ENCODE data around the gene GLIS1.
"Not testable (repeated sequence)": the region's sequence is repeated elsewhere in the genome, so short reads cannot be mapped to it uniquely, and the experiment has no call there.

Gene GLIS1

DNA sequence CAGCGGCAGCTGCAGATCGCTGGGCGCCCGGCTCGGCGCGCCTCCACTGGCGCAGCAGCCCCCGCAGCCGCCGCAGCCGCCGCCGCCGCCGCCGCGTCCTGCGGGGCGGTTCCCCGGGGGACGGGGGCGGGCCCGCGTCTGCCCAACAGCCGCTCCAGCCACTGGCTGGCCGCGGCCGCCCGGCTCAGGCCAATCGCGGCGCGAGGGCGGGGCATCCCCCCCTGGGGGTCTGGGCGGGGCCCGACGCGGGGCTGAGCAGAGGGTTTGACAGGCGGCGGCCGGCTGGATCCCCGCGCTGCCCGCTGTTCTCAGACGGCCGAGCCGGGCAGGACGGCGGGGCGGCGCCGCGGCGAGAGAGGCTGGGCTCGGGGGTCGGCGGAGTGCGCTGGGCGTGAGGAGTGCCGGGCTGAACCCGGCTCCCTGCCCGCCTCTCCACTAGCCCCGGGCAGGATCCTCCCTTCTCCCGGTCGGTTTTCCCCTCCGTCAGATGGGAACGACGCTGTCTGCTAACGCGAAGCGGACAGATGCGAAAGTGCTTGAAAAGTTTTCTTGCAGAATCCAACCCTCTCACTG is at the start of gene GLIS1:
GLIS1 (minus strand) TSS at position 56 of the 573 bp plus-strand sequence. CDS start 1,100 bp downstream, outside the sequence.
- peak; percentile 59 for DNase-seq

DNA sequence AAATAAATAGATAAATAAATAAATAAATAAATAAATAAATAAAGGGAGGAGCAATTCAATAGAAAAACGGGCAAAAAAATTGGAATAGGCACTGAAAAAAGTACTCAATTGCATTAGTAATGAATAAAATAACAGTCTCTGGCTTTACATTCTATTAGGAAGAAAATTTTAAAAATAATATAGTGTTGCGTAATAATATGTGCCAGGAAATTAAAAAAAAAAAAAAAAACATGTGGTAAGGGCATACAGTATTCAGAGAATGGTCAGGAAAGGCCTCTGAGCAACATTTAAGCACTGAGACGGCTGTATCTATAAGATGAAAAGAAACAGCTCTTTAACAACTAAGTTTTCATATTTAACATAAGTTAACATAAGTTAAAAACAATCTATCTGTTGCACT is 48.7 kb upstream of the GLIS1 start:
- DNase-seq = no peak

DNA sequence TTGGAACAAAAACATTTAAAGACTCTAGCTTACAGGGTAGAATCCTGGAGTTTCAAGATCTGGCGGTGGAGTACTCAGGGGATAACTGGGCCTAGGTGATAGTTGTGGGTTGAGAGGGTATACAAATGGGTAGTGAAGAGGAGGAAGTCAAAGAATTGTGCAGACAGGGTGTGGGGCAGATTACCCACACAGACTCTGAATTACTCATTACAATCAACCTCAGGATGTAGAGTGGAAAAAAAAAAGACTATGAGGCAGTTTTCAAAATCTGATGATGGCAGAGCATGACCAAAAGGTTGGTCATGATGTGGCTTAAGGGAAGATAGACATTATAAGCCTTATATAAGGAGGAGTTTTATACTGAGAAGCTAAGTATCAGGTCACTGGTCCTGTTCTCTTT is 44.1 kb upstream of the GLIS1 start:
- no peak for DNase-seq

DNA sequence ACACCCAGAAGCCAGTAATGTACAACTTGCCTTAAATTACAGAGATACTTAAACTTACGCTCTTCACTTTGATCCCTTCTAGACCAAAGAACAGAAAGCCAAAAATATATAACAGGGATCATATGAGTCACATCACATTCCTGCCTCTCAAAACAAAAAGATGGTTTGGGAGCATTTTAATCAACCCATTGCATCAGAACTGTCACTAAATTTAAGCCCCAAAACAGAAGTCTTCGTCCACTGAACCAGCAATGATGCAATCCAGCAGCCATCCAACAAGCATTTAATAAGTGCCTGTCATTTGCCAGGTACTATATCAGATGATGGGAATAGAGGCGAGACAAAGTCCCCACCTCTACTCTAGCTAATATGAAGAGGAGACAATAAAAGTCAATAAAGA is 42.7 kb upstream of the GLIS1 start:
- no peak for DNase-seq

DNA sequence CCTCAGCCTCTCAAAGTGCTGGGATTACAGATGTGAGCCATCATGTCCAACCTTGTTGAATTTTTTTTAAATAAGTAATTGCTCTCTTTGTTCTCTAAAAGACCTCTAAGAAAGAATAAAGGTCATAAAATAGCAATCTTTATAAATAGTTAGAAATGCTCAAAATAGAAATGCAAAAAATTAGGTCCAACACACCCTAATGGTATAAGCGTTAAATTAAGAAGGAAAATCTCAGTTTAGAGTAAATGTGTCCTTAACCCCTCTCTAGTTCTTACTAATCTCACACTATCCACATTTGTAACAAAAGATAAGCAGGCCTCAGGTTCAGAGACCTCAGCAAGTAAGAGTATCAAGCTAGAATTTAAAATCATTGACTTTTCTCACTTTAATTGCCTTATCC is 38.3 kb upstream of the GLIS1 start:
- DNase-seq = no peak

DNA sequence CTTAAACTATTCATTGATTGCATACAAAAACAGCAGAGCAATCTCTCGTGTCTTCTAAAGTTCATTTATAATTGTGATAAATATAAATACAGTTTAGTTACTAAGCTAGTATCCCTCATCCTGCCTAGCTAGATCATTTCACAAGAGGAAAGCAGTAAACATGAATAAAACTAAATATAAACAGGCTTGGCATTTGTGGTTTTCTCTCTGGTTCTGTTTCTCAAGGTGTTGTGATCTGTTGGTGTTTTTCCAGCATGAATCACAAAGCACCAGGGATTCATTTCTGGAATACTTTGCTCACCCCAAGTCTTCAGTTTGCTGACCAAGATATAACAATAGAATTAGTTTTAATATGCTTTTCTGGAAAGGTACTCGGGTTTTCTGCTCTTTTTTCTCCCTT is 32.7 kb upstream of the GLIS1 start:
- no peak for DNase-seq

DNA sequence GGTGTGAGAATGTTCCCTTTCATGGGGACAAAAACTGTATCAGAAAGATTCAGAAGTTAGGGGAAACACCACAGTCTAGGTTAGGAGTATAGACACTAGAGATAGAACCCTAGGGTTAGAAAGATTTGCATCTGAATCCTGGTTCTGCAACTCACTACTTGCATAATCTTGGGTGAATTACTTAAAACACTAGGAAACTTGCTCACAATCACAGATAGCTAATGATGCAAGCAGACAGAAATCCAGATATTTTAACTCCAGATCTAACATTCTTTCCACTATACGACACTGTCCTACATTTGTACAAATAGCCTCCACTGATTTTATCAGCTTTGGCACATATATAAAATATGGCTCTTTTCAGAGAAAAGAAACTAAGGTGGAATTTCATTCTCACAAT is 30.8 kb upstream of the GLIS1 start:
- no peak for DNase-seq

DNA sequence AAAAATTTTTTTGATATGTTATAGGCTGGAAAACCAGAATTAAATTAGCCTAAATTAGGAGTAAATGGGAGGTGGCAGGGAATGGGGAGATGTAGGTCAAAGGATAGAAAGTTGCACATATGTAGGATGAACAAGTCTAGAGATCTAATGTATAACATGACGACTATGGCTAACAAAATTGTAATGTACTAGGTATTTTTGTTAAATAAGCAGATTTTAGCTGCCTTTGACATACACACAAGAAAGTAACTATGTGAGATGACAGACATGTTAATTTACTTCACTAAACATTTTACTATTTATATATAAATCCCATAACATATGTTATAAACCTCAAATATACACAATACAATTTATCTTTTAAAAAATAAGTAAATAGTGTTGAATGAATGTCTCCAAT is 30.2 kb upstream of the GLIS1 start:
- no peak for DNase-seq

DNA sequence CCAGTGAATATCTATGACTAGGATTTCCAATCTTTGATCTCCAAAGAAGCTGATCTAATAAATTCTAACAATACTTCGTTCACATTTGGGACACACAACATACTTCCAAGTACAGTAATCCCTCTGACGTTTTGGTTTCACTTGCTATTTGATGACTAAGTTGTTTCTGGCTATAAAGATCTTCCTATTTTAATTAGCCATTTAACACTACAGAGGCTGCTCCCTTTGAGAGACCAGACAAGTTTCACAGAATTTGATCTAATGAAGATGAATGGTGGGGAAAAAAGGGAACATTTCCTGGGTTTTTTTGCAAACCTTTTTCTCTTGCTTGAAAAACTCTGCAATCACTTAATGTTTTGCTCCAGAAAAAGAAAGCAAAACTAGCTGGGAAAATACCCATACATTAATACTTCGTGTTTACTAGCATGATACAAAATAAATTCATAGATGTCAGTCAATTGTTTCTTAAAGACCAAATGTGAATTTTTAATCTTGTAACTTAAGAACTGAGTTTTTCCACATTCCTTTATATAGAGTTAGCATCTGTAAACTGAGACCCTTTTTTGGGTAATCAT is 28.0 kb upstream of the GLIS1 start:
- no peak for DNase-seq

DNA sequence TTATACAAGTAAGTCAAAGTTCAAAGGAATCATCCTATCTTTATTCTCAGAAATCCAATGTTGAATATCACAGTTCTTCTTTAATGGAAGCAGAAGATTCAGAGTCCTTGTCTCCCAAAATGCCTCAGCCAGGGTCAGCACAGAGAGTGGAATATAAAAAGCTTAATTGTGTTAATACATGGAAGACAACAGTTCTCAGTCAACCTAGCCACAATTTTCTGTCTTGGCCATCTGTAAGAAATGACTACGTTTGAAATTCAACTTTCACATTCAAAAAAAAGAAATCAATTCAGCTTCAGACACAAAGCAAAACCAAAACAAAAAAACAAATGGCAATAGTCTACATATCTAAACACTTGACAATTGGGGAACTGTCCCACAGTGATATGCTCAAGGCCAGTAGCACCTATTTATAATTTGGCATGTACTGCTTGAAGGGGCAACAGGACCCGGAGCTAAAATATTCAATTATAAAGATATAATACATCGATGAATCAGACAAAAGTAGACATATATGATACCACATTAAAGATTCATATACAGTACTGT is 27.3 kb upstream of the GLIS1 start:
- DNase-seq = no peak

DNA sequence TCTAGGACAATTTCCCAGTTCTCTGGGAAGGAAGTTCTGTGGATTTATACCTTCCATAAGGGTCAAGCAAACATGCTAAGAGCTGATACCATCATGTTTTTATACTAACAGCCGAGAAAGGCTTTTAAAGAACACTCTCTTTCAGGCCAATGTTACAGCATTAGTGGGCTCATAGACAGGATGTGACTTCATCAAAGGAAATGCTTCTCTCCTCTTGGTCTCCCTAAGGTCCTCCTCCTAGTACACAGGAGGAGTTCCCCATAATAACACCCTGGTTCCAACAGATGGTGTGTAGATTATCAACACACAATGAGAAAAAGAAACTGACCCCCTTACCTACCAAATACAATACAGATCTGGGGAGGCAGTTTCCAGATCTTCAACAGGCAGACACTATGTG is 26.7 kb upstream of the GLIS1 start:
- DNase-seq = no peak

DNA sequence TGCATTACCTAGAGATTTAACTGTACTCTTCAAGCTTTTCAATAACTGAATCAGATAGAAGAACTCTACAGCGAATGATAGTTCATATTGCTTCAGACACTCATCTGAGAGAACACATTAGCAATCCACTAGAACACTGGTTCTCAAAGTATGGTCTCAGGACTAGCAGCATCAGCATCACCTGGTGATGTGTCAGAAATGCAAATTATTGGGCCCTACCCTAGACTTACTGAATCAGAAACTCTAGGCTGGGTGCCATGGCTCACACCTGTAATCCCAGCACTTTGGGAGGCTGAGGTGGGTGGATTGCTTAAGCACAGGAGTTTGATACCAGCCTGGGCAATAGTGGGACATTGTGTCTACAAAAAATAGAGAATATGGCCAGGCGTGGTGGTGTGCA is 24.9 kb upstream of the GLIS1 start:
- no peak for DNase-seq

DNA sequence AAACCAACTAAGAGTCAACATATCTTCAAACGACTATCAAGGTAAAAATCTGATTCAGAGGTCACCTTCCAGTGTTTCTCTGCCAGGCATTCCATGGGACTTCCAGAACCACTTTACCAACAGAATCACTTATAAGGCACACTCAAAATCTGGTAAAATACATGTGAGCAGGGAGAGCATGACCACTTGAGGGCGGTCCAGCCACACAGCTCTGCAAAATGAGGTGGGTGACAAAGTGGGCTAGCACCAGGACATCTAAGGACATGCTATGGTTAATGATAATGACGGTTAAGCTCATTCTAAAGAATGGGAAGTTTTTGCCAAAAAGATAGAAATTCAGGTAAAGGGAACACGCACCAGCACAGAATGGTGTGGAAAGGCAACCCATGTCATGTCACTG is 24.5 kb upstream of the GLIS1 start:
- DNase-seq = no peak

DNA sequence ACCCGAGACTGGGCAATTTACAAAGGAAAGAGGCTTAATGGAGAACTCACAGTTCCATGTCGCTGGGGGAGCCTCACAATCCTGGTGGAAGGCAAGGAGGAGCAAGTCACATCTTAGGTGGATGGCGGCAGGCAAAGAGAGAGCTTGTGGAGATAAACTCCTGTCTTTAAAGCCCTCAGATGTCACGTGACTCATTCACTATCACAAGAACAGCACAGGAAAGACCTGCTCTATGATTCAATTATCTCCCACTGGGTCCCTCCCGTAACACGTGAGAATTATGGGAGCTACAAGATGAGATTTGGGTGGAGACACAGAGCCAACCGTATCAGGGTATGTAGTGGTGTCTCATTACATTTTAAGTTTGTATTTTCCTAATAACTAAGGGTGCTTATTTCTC is 21.5 kb upstream of the GLIS1 start:
- DNase-seq = not testable (repeated sequence)

DNA sequence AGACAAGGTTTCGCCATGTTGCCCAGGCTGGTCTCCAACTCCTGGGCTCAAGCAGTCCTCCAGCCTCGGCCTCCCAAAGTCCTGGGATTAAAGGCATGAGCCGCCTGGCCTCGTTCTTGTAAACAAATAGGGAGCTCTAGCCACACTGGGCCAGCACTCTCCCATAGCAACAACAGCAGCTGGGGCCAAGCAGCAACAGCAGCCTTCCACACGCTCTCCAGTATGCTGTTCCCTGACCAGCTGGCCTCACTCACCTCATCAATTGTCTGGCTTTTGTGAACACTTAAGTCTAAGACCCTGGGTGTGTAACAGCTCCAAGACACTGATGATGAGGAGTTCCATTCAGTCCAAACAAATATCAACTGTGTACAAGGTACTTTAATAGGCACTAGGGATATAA is 16.9 kb upstream of the GLIS1 start:
- no peak for DNase-seq

DNA sequence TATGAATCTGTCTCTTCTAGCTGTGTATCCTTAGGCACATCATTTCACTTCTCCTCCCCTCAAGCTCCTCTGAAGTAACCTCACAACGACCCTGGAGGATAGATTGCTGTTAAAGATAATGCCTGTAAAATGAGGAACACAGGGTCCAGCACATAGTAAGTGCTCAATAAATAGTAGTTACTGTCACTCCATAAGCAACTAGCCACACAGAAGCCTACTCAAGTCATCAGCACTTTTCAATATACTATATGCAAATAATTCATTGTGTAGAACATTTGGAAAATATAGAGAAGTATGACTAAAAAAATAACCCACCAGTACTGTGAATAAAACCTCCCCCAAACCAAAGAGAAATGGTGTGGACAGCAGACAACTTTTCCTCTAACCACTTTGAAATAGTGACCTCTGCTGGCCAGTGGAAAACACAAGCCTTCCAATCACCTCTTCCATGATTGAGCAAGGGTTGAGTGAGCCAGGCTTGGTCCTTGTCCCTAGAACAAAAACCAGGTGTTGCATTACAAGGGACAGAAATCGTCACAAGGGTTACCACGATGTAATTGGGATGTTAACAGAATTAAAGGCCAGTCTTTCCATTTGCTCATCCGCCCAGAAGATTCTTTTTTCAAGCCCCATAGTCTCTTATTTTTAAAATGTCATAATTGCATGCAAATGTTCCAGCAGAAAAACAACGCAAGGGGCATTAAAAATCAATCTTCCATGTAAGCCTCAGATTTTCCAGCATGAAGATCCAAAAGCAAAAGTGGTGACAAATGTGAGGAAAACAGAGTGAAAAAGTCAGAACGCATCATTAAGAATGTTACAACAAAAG is 15.7 kb upstream of the GLIS1 start:
- DNase-seq = peak; percentile 9

DNA sequence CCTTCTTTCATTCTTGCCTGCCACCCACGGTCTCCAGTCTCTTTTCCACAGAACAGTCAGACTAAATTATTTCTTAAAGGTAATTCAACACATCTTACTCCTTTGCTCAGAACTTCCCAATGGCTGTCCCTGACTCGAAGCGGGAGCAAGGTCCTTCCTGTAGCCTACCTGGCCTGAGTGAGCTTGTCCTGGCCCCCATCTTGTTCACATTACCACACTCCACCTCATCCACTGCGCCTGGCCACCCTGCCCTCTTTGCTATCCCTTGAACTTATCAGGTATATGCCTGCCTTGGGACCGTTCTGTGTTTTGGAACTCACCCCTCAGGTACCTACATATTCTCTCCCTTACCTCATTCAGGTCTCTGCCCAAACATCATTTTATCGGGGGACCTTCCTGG is 13.3 kb upstream of the GLIS1 start:
- no peak for DNase-seq

DNA sequence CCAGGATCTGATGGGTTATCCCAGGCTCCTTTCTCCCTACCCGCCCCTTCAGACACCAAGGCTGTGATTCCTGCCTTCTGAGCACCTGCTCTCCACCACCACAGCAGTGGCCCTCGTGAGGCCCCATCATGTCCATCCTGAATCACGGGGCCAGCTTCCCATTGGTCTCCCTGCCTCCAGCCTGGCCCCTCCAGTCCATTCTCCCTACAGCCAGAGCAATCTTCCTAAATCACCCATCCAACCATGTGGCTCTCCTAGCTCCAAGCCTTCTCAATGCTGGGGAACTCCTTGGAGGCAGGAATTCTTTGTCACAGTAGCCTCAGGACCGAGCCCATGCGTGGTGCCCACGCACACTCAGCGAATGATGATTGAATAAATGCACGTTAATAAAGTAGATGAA is 8.9 kb upstream of the GLIS1 start:
- no peak for DNase-seq

DNA sequence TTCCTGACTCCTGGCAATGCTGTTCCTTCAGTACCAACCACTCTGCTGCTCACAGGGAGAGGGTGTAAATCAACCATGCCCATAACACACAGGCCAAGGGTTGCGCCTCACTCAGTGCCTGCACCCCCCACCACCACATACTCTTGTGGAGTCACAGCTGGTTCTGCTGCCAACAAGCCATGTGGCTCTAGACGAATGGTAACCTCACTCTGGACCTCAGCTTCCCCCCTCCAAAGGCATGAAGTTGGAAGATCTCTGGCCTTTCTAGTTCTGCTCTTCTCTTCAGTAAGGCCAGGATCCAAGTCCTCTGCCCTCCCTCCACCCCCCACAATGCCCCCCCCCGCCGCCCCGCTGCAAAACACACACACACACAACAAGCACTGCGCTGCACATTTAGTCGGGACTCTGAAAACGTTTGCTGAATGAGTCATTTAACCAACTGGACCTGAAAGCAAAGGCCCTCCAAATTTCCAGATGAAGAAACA is 1.7 kb upstream of the GLIS1 start:
- no peak for DNase-seq

DNA sequence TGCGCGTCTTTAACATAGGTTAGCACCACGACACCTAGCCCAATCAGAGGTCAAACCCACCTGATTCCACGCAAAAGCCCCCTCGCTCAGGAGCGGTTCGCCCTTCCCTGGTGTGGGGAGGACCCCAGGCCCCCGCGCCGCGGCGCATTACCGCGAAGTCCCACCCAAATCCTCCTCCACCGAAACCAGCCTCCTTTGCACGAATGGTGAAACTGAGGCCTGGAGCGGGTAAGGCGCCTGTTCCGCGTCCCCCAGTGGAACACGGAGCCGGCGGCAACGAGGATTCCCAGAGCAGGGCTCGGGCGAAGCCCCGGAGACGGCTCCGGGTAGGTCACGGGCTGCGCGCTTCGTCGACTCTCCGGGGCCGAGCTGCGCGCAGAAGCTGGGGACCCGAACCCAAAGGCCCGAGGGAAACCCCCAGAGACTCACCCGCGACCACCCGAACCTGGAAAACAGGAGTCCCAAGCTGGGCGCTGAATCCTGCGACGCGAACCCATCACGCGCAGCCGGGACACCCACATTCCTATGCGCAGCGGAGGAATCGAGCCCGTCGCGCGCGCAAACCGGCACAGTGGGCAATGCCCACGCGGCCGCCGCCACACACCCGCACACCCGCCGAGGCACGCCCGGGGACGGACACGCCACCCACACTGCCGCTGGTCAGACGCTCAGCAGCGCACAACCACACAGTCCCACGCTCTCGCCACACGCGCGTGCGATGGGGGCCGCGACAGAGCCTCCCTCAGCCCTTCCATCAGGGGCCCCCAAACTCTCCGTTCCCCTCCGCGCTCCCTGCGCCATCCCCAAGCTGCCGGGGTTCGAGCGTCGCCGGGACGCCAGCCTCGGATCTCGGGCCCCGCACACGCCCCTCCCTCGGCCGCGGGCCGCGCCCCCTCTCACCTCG is 507 bp downstream of the GLIS1 start:
- DNase-seq = no peak

DNA sequence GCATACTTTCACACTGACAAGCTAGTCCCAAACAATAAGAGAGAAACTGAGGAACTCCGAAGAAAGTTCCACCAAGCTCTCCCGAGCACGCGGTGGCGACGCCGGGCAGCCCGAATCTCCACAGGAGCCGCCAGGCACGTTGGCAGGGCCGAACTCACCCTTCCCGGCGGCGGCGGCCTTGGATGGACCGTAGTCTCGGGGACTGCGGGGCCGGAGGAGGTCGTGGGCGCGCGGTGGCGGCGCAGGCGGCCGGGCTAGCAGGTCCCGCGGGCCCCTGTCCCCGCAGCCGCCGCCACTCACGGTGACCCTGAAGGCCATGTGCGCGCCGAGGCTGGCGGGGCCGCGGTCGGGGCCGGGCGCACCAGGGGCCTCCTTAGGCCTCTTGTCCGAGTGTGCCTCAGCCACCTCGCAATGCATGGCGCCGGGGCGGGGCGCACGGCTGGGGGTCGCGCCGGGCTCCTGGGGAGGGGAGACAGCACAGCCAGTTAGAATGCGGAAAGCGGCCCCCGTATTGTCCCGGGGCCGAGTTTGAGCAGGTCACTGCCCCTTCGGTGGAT is 1.2 kb downstream of the GLIS1 start:
- DNase-seq = no peak

DNA sequence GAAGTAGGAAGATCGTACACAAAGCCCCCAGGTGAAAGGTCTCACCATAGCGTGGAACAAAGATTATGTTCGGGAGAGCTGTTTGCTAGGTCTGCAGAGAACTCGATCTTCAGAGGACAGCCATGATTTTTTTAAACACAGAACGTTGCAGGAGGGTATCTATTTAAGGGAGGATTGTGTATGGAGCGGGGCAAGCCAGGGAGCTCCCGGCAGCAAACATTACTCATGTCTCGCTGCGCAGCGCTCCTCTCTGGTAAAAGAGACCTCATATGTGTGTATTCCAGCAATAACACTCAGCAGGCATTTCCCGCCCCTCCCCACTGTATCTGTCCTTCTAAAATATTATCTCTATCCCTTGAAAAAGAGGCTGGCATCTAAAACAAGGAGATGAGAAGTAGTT is 2.7 kb downstream of the GLIS1 start:
- DNase-seq = no peak

DNA sequence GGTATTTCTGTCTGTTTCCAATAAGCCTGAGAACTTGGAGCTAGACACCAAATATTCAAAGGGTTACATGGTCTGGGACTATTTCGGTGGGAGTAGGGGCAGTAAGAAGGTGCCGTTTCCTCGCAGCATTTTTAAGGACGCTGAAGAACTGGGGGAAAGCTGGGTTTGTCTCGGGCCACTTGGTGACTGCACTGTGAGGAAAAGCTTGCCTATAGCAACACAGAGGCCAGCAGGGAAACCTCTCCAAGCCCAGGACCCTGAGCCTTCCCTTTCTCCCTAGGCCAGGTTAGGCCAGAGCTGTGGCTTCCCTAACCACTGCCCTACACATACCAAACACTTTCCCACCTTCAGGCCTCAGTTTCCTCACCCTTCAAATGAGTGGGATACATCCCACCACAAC is 3.3 kb downstream of the GLIS1 start:
- no peak for DNase-seq

Data from midbrain (tissue), 1 donor.